LHCN-M2 (cell line): ENCODE results near the gene RNASE7. TPM values are rescaled to one million over a fixed set of nuclear protein-coding genes. Genes with fewer than 3 reads are reported as not detected.
A peak's percentile ranks its signal among the peaks of the same experiment; 100 is the strongest.

ENCODE experiments used
- DNase-seq: peaks from one replicate; pipeline ENCODE4 v3.0.0-alpha.2; 2012; ENCODE audit warnings: low read depth
- total RNA-seq: library from RNA; depleted of rRNA; stranded (reverse); fragments of >200 nt; gene quantifications from 2 replicates; pipeline ENCODE4 v1.2.3, GENCODE V29; 2014

The RNASE7 gene
- total RNA-seq, 1 experiment from 2014 or later: not detected

- DNase-seq: peak; percentile 60
Measured at GRCh38 chr14:21042918-21043317, 756 bp downstream of the RNASE7 start.

GRCh38 chr14:21043387-21043973 lies 1.3 kb downstream of the RNASE7 start:
- DNase-seq: peak; percentile 61

GRCh38 chr14:21043974-21044618 lies 1.9 kb downstream of the RNASE7 start:
- no peak for DNase-seq

GRCh38 chr14:21047378-21047781 lies 5.2 kb downstream of the RNASE7 start:
- DNase-seq: no peak

- no peak for DNase-seq
Measured at GRCh38 chr14:21048638-21049037, 6.5 kb downstream of the RNASE7 start.

GRCh38 chr14:21049271-21049673 lies 7.1 kb downstream of the RNASE7 start:
- DNase-seq: peak; percentile 49

- DNase-seq: no peak
Measured at GRCh38 chr14:21050597-21050996, 8.4 kb downstream of the RNASE7 start.

- DNase-seq: no peak
Measured at GRCh38 chr14:21053184-21054122, 11.3 kb downstream of the RNASE7 start.

GRCh38 chr14:21054123-21054767 lies 12.1 kb downstream of the RNASE7 start:
- no peak for DNase-seq

- no peak for DNase-seq
Measured at GRCh38 chr14:21054768-21055145, 12.6 kb downstream of the RNASE7 start.

GRCh38 chr14:21055432-21056117 lies 13.4 kb downstream of the RNASE7 start:
- DNase-seq: no peak

- peak; percentile 36 for DNase-seq
Measured at GRCh38 chr14:21056520-21057163, 14.5 kb downstream of the RNASE7 start.

GRCh38 chr14:21057803-21058675 lies 15.9 kb downstream of the RNASE7 start, which contains the start of gene RNASE8:
Gene RNASE8 (plus strand): TSS chr14:21057822. CDS start chr14:21057893, 71 bp downstream.
- peak; percentile 26 for DNase-seq

GRCh38 chr14:21058903-21059302 lies 16.7 kb downstream of the RNASE7 start:
- no peak for DNase-seq

GRCh38 chr14:21059842-21060613 lies 17.9 kb downstream of the RNASE7 start:
- DNase-seq: no peak

- DNase-seq: no peak
Measured at GRCh38 chr14:21060614-21061346, 18.6 kb downstream of the RNASE7 start.

GRCh38 chr14:21061347-21061668 lies 19.1 kb downstream of the RNASE7 start:
- no peak for DNase-seq

- DNase-seq: peak; percentile 65
Measured at GRCh38 chr14:21063479-21063878, 21.3 kb downstream of the RNASE7 start.
